ENCODE results near the gene TBC1D24. TPM values are rescaled to one million over a fixed set of nuclear protein-coding genes. Genes with fewer than 3 reads are reported as not detected.
"Not testable (repeated sequence)": the region's sequence is repeated elsewhere in the genome, so short reads cannot be mapped to it uniquely, and the experiment has no call there.

The TBC1D24 gene
- total RNA-seq, 1 experiment from 2014 or later = 15.8 TPM

GRCh38 chr16:2529961-2530628 lies 55.2 kb downstream of the TBC1D24 start:
- no peaks in the 10 kb centered on the region for H4K20me1 ChIP-seq (ENCODE audit: insufficient read depth, low read depth, low read length)

GRCh38 chr16:2530629-2531318 lies 55.8 kb downstream of the TBC1D24 start:
- no peaks in the 10 kb centered on the region for H3K27me3 ChIP-seq (ENCODE audit: low read length)
- H3K27ac ChIP-seq (ENCODE audit: low read length) = peak overlapping the region; percentile 41; the same call in 1 of the 2 replicates
- peak overlapping the region; percentile 73 for H3K9ac ChIP-seq (ENCODE audit: low read length)
- no peaks in the 10 kb centered on the region for H3K9me2 ChIP-seq (replicated peaks; ENCODE audit: insufficient read depth, low read length)
- no peak overlapping the region for H3K4me3 ChIP-seq (ENCODE audit: low read length)
- H3K36me3 ChIP-seq (ENCODE audit: insufficient read depth, low read length) = no peaks in the 10 kb centered on the region
- no peak for DNase-seq
- peaks cover 21% of the 10 kb centered on the region for H3K4me1 ChIP-seq (ENCODE audit: low read length)
- no peaks in the 10 kb centered on the region for H3K79me2 ChIP-seq (ENCODE audit: low read length)
- H4K20me1 ChIP-seq (ENCODE audit: insufficient read depth, low read depth, low read length) = no peaks in the 10 kb centered on the region
- H3K9me3 ChIP-seq (ENCODE audit: low read length) = no peaks in the 10 kb centered on the region
- H2AFZ ChIP-seq (ENCODE audit: low read length) = no peak overlapping the region
- peak overlapping the region; percentile 98 for H3K4me2 ChIP-seq (ENCODE audit: low read depth, low read length, poor library complexity, severe bottlenecking)

More at GRCh38 chr16:2529961-2530628, 55.2 kb downstream of the TBC1D24 start:
- Histone ChIP-seq H3K9ac (ENCODE audit: low read length) (no peak overlapping the region), H3K4me3 (ENCODE audit: low read length) (no peak overlapping the region), H3K27ac (ENCODE audit: low read length) (no peak overlapping the region), H3K4me1 (ENCODE audit: low read length) (peaks cover 21% of the 10 kb centered on the region), H3K79me2 (ENCODE audit: low read length) (no peaks in the 10 kb centered on the region), H3K9me2 (replicated peaks; ENCODE audit: insufficient read depth, low read length) (no peaks in the 10 kb centered on the region), H3K27me3 (ENCODE audit: low read length) (no peaks in the 10 kb centered on the region), H2AFZ (ENCODE audit: low read length) (no peak overlapping the region), H3K4me2 (ENCODE audit: low read depth, low read length, poor library complexity, severe bottlenecking) (no peak overlapping the region), H3K9me3 (ENCODE audit: low read length) (no peaks in the 10 kb centered on the region), H3K36me3 (ENCODE audit: insufficient read depth, low read length) (no peaks in the 10 kb centered on the region)
- DNase-seq = no peak

GRCh38 chr16:2531371-2531695 lies 56.4 kb downstream of the TBC1D24 start, which contains the start of gene CEMP1:
Gene CEMP1, minus strand, starts transcription at chr16:2531408. Its CDS starts 335 bp downstream, at chr16:2531073.
- Histone ChIP-seq H3K36me3 (ENCODE audit: insufficient read depth, low read length) (no peaks in the 10 kb centered on the region), H3K27me3 (ENCODE audit: low read length) (no peaks in the 10 kb centered on the region), H2AFZ (ENCODE audit: low read length) (peak within 1 kb of the TSS; percentile 72; the same call in 1 of the 2 replicates), H3K4me1 (ENCODE audit: low read length) (peaks cover 21% of the 10 kb centered on the region), H3K4me2 (ENCODE audit: low read depth, low read length, poor library complexity, severe bottlenecking) (peak within 1 kb of the TSS; percentile 98), H3K9me3 (ENCODE audit: low read length) (no peaks in the 10 kb centered on the region), H3K79me2 (ENCODE audit: low read length) (no peaks in the 10 kb centered on the region), H3K9me2 (replicated peaks; ENCODE audit: insufficient read depth, low read length) (no peaks in the 10 kb centered on the region), H3K9ac (ENCODE audit: low read length) (peak within 1 kb of the TSS; percentile 83), H3K27ac (ENCODE audit: low read length) (peak within 1 kb of the TSS; percentile 84), H4K20me1 (ENCODE audit: insufficient read depth, low read depth, low read length) (no peaks in the 10 kb centered on the region), H3K4me3 (ENCODE audit: low read length) (peak within 1 kb of the TSS; percentile 80)
- DNase-seq = no peak

GRCh38 chr16:2531696-2532493 lies 57.0 kb downstream of the TBC1D24 start:
- Histone ChIP-seq H3K27ac (ENCODE audit: low read length) (peak overlapping the region; percentile 84), H3K4me3 (ENCODE audit: low read length) (peak overlapping the region; percentile 80), H3K27me3 (ENCODE audit: low read length) (no peaks in the 10 kb centered on the region), H3K4me2 (ENCODE audit: low read depth, low read length, poor library complexity, severe bottlenecking) (peak overlapping the region; percentile 98), H3K9me3 (ENCODE audit: low read length) (no peaks in the 10 kb centered on the region), H3K9me2 (replicated peaks; ENCODE audit: insufficient read depth, low read length) (no peaks in the 10 kb centered on the region), H2AFZ (ENCODE audit: low read length) (peak overlapping the region; percentile 72; the same call in 1 of the 2 replicates), H3K36me3 (ENCODE audit: insufficient read depth, low read length) (no peaks in the 10 kb centered on the region), H3K4me1 (ENCODE audit: low read length) (peaks cover 22% of the 10 kb centered on the region), H3K79me2 (ENCODE audit: low read length) (no peaks in the 10 kb centered on the region), H4K20me1 (ENCODE audit: insufficient read depth, low read depth, low read length) (no peaks in the 10 kb centered on the region), H3K9ac (ENCODE audit: low read length) (peak overlapping the region; percentile 83)
- DNase-seq = peak; percentile 99

GRCh38 chr16:2532494-2533141 lies 57.7 kb downstream of the TBC1D24 start:
- Histone ChIP-seq H2AFZ (ENCODE audit: low read length) (peak overlapping the region; percentile 72; the same call in 1 of the 2 replicates), H3K4me3 (ENCODE audit: low read length) (peak overlapping the region; percentile 80), H3K36me3 (ENCODE audit: insufficient read depth, low read length) (no peaks in the 10 kb centered on the region), H3K27ac (ENCODE audit: low read length) (peak overlapping the region; percentile 84), H3K27me3 (ENCODE audit: low read length) (no peaks in the 10 kb centered on the region), H3K9me3 (ENCODE audit: low read length) (no peaks in the 10 kb centered on the region), H3K9ac (ENCODE audit: low read length) (peak overlapping the region; percentile 83), H3K4me1 (ENCODE audit: low read length) (peaks cover 27% of the 10 kb centered on the region), H3K9me2 (replicated peaks; ENCODE audit: insufficient read depth, low read length) (no peaks in the 10 kb centered on the region), H3K4me2 (ENCODE audit: low read depth, low read length, poor library complexity, severe bottlenecking) (peak overlapping the region; percentile 98), H3K79me2 (ENCODE audit: low read length) (no peaks in the 10 kb centered on the region), H4K20me1 (ENCODE audit: insufficient read depth, low read depth, low read length) (no peaks in the 10 kb centered on the region)
- DNase-seq = peak; percentile 79

- H3K4me2 ChIP-seq (ENCODE audit: low read depth, low read length, poor library complexity, severe bottlenecking) = peak overlapping the region; percentile 98
- H3K27ac ChIP-seq (ENCODE audit: low read length) = peak overlapping the region; percentile 84
- H3K79me2 ChIP-seq (ENCODE audit: low read length); H3K36me3 ChIP-seq (ENCODE audit: insufficient read depth, low read length); DNase-seq; H3K9me2 ChIP-seq (replicated peaks; ENCODE audit: insufficient read depth, low read length); H3K27me3 ChIP-seq (ENCODE audit: low read length); H4K20me1 ChIP-seq (ENCODE audit: insufficient read depth, low read depth, low read length); H3K9me3 ChIP-seq (ENCODE audit: low read length): not testable (repeated sequence)
- 0 out of 2 replicates have a peak overlapping the region, but pooled peaks have one; percentile 72 for H2AFZ ChIP-seq (ENCODE audit: low read length)
- H3K4me1 ChIP-seq (ENCODE audit: low read length) = peaks cover 27% of the 10 kb centered on the region
- H3K9ac ChIP-seq (ENCODE audit: low read length) = peak overlapping the region; percentile 83
- H3K4me3 ChIP-seq (ENCODE audit: low read length) = peak overlapping the region; percentile 80
These were observed 58.3 kb downstream of the TBC1D24 start for GRCh38 chr16:2533142-2533755.

- Histone ChIP-seq H3K9me3 (ENCODE audit: low read length) (no peaks in the 10 kb centered on the region), H2AFZ (ENCODE audit: low read length) (no peak overlapping the region), H3K4me1 (ENCODE audit: low read length) (peaks cover 30% of the 10 kb centered on the region), H3K79me2 (ENCODE audit: low read length) (peaks cover 5% of the 10 kb centered on the region), H3K36me3 (ENCODE audit: insufficient read depth, low read length) (no peaks in the 10 kb centered on the region), H3K27ac (ENCODE audit: low read length) (no peak overlapping the region), H3K4me3 (ENCODE audit: low read length) (no peak overlapping the region), H3K9me2 (replicated peaks; ENCODE audit: insufficient read depth, low read length) (no peaks in the 10 kb centered on the region), H3K4me2 (ENCODE audit: low read depth, low read length, poor library complexity, severe bottlenecking) (no peak overlapping the region), H3K27me3 (ENCODE audit: low read length) (no peaks in the 10 kb centered on the region), H4K20me1 (ENCODE audit: insufficient read depth, low read depth, low read length) (no peaks in the 10 kb centered on the region), H3K9ac (ENCODE audit: low read length) (no peak overlapping the region)
- no peak for DNase-seq
These were observed 59.0 kb downstream of the TBC1D24 start for GRCh38 chr16:2533912-2534311.
